GM19351 (cell line): ENCODE measurements around the gene SLC16A6.
A peak's percentile ranks its signal among the peaks of the same experiment; 100 is the strongest.
"Not testable (repeated sequence)": the region's sequence is repeated elsewhere in the genome, so short reads cannot be mapped to it uniquely, and the experiment has no call there.

Source experiments
- ATAC-seq: cut with Tn5 transposase; IDR thresholded peaks from one replicate; pipeline ENCODE4 v1.9.1; 2021; ENCODE audit warnings: mild to moderate bottlenecking, moderate library complexity; ENCODE audit not compliant: unreplicated experiment

SLC16A6 gene

DNA sequence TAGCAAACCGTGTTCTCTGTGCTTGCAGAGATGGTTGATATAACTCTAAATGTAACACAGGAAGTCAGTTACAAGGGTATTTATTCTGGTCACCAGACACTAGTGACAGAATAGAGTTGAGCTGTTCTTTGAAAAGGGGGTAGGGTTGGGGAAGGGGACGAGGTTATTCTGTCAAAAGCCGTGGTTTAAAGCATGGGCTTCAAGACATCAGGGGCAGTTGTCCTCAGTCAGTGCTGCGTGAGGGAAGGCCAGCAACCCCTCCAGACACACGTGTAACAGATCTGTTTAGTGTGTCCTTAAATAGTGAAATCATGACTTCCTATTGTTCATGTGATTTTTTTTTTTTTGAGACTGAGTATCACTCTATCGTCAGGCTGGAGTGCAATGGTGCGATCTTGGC is 37.5 kb downstream of the SLC16A6 start:
- ATAC-seq = not testable (repeated sequence)

DNA sequence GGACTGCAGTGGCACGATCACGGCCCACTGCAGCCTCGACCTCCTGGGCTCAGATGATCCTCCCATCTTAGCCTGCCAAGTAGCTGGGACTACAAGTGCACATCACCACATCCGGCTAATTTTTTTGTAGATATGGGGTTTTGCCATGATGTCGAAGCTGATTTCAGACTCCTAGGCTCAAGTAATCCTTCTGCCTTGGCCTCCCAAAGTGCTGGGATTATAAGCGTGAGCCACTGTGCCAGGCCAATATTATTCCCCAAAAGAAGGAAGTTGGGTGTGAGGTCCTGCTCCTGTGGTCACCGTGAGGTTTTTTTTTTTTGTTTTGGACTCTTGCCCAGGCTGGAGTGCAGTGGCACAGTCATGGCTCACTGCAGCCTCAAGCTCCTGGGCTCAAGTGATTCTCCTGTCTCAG is 41.6 kb downstream of the SLC16A6 start:
- ATAC-seq = no peak

DNA sequence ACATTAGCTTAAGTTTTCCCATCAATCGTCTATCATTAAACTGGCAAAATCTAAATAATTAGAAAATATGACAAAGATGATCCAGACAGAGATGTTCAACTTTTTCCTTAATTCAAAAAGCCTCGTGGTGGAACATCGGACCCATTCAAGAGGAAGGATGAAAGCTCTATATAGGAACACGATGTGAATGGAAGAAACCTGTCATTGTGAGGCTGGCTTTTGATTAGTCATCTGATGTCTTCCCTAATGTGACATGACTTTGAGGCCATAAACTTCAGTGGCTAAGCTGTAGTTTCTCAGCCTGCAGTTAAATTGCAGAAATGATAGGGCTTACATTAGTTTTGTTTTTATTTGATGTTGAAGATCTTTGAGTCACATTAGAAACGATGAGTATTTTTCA is 42.0 kb downstream of the SLC16A6 start:
- ATAC-seq = no peak

DNA sequence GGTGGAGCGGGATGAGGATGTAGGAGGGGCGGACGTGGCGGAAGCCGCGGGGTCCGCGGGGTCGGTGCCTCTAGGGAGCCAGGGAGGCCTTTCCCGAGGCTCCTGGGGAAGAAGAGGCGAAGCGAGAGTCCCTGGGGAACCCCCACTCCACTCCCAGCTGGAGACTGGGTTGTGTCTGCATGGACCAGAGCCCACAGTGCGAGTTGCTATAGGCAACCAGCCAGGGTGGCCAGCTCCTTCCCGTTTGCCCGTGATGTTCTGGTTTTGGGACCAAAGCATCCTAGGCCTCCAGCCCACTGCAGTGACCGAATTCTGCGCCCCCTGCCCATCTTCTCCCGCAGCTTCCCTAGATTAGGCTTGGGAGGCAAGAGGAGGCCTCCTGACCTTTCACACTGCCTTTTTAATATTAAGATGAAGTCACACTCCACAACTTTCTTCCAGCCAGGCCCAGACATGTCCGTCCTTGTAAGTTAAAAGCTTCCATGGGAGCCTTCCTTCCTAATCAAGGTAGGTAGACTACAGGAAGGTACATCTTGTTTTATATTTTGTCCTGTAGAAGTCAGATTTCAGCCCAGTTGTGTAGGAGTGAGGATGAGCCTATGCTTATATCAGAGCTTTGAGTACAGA is 42.6 kb downstream of the SLC16A6 start:
- peak; percentile 31 for ATAC-seq

GRCh38 chr17:68247445-68248198 is 43.3 kb downstream of the SLC16A6 start, which contains the start of gene AMZ2:
Gene AMZ2 (plus strand): TSS chr17:68248043. CDS start chr17:68250188, 2,145 bp downstream.
- peak; percentile 84 for ATAC-seq

- ATAC-seq = no peak
Measured at GRCh38 chr17:68246271-68247028, 44.5 kb downstream of the SLC16A6 start.

DNA sequence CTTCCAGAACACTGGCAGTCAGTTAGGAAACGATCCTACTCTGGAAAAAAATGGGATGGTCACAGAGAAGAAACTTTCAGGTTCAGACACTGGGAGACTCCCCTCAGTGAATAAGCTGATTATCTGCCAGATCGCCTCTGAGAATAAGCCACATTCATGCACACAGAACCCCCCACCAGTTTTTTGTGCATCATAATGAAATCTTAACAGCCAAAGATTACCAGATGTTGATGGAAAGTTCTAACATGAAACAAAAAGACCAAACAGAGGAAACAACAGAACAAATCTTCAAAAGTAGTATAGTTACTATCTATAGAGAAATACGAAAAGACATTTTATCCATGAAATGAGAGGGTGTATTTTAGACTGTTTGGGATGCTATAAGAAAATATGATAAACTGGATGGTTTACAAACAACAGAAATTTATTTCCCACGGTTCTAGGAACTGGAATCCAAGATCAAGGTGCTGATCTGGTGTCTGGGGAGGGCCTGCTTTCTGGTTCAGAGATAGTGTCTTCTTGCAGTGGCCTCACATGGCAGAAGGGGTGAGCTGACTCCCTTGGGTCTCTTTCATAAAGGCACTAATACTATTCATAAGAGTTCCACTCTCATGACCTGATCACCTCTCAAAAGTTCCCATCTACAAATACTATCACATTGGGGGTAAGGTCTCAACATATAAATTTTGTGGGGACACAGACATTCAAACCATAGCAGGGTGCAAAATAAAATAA is 51.1 kb downstream of the SLC16A6 start:
- no peak for ATAC-seq

DNA sequence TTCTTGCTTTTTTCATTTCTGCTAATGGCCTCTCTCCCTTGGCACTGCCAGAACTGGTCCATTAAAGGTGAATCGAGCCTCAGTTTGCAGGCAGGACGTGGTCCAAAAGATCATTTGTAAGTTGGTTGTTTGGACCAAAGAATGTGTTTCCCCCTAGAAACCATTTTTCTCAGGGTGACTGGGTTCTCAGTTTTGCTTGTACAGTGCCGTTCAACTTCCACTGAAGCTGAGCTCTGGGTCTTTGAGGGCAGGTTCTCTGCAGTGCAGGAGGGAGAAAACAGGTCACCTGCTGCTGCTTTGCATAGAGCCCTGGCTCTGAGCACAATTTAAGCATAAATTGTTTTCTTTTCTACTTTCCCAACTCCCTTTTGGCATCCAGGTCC is 52.1 kb downstream of the SLC16A6 start:
- ATAC-seq = peak; percentile 17

DNA sequence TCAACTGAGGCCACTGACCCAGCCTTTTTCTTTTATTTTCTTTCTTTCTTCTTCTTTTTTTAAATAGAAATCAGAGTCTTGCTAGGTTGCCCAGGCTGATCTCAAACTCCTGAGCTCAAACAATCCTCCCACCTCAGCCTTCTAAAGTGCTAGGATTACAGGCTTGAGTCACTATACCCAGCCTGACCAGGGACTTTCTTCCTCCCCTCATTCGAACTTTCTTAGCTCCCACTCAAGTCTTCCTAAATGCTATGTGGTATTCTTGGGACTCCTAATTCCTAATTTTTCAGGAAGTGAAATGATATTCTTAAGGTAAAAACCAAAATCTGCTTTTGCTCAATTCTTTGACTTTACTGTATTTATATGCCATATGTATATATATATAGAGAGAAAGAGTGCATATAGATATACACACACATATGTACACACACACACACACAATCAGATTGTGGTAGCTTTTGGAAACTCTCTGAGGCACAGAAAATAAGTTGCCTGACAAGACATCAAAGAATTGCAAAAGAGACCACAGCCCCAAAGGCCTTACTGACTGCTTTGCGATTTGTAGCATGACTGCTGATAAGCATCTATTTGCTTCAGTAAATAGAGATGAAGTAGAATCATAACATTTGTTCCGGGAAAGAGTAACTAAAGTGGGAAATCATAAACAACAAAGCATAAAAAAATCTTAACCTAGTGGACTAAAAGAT is 52.6 kb downstream of the SLC16A6 start:
- ATAC-seq = no peak

DNA sequence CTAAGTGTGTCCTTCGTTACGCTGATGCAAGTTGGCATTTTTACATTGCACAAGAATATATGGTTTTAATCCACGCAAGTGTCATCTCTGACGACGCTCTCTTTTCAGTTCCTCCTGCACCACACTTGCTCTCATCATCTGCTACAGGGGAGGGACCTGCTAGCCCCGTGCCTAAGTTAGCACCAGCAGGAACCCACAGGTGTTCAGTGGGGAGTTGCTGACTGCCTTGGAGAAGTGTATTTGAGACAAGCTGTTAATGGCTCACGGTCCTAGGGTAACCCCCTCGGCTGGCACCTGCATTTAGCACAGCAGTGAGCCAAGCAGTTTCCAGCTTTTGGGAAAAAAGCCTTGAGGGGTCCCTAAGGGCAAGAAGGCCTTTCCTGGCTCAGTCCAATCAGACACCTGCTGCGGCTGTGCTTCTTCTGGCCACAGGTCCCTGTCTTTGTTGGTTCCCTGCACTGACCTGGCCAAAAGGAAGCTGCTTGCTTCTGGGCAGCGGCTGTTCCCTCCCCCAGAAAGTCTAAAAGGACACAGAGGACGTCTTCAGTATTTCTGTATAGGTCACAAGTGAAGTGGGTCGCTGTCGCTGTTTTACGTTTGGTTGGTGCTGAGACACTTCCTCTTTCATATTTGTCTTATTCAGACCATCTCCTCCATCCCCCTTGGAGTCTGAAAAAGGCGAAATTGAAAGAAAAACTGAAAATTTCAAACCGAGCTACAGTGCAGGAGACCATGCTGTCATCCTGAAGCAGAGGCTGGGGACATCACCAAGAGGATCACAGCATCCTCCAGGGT is 53.4 kb downstream of the SLC16A6 start:
- peak; percentile 68 for ATAC-seq

GRCh38 chr17:68235336-68235791 is 55.6 kb downstream of the SLC16A6 start:
- ATAC-seq = not testable (repeated sequence)

- ATAC-seq = not testable (repeated sequence)
Measured at GRCh38 chr17:68234726-68235335, 56.1 kb downstream of the SLC16A6 start.

DNA sequence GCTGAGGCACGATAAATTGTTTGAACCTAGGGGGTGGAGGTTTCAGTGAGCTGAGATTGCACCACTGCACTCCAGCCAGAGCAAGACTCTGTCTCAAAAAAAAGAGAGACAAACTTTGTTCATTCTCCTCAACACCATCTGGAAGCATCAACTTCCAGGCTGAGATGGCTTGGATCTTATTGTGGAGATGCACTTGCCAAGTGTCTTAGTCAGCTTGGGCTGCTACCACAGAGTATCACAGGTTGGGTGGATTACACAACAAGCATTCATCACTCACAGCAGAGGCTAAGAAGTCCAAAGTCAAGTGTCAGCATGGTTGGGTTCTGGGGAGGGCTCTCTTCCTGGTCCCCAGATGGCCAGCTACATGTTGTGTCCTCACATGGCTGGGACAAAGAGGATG is 58.2 kb downstream of the SLC16A6 start:
- not testable (repeated sequence) for ATAC-seq

- no peak for ATAC-seq
Measured at GRCh38 chr17:68231541-68231940, 59.4 kb downstream of the SLC16A6 start.

DNA sequence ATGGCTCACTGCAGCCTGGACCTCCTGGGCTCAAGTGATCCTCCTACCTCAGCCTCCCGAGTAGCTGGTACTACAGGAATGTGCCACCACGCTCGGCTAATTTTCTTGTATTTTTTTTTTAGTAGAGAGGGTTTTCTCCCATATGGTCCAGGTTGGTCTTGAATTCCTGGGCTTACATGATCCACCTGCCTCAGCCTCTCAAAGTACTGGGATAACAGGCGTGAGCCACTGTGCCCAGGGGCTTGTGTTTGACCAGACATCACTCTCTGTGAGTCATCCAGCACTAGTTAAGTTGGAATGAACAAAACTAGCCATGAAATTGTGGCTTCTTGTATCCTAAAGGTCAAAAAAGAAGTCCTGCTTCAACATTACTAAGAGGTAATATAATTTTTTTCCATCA is 59.8 kb downstream of the SLC16A6 start:
- ATAC-seq = not testable (repeated sequence)

- no peak for ATAC-seq
Measured at GRCh38 chr17:68229619-68230018, 61.3 kb downstream of the SLC16A6 start.

- no peak for ATAC-seq
Measured at GRCh38 chr17:68228817-68229570, 61.9 kb downstream of the SLC16A6 start.

- ATAC-seq = not testable (repeated sequence)
Measured at GRCh38 chr17:68228039-68228680, 62.8 kb downstream of the SLC16A6 start.
